Neuronal stem cell (in vitro differentiated cells): ENCODE measurements around the gene CBFA2T3.

Source experiments
- DNase-seq: peaks from one replicate; pipeline ENCODE4 v3.0.0-alpha.2; 2013; ENCODE audit warnings: low spot score
- H2AFZ ChIP-seq: one replicate; pipeline ENCODE4 v1.6.1; 2013; ENCODE audit warnings: mild to moderate bottlenecking, low read length, inconsistent platforms
- H2AK5ac ChIP-seq: 2 replicates; pipeline ENCODE4 v1.6.1; 2013; ENCODE audit warnings: low read depth, mild to moderate bottlenecking, inconsistent platforms, low read length, moderate library complexity, mixed read lengths
- H2BK120ac ChIP-seq: 2 replicates; pipeline ENCODE4 v1.6.1; 2013; ENCODE audit warnings: low read depth, mild to moderate bottlenecking, inconsistent platforms, low read length, moderate library complexity, mixed read lengths
- H2BK12ac ChIP-seq: one replicate; pipeline ENCODE4 v1.6.1; 2013; ENCODE audit warnings: low read length, inconsistent platforms
- H2BK15ac ChIP-seq: 2 replicates; pipeline ENCODE4 v1.6.1; 2013; ENCODE audit warnings: mild to moderate bottlenecking, low read length, inconsistent platforms, mixed read lengths
- H2BK5ac ChIP-seq: one replicate; pipeline ENCODE4 v1.6.1; 2013; ENCODE audit warnings: inconsistent platforms, mild to moderate bottlenecking, low read length, moderate library complexity
- H3K14ac ChIP-seq: one replicate; pipeline ENCODE4 v1.6.1; 2013; ENCODE audit warnings: low read length, inconsistent platforms
- H3K18ac ChIP-seq: 2 replicates; pipeline ENCODE4 v1.6.1; 2013; ENCODE audit warnings: low read length, inconsistent platforms
- H3K23ac ChIP-seq: 2 replicates; pipeline ENCODE4 v1.6.1; 2013; ENCODE audit warnings: low read depth, mild to moderate bottlenecking, mixed read lengths, low read length, inconsistent platforms; ENCODE audit not compliant: poor library complexity
- H3K27ac ChIP-seq: replicated peaks from 3 replicates; pipeline ENCODE4 v1.5.1; 2013; ENCODE audit warnings: low read length, inconsistent platforms
- H3K27me3 ChIP-seq, 3 experiments: 2 replicates each; pipeline ENCODE4 v1.6.1; 2013; ENCODE audit warnings: low read length in 3 of 3, mild to moderate bottlenecking in 2 of 3, inconsistent platforms in 1 of 3, low read depth in 1 of 3, mixed read lengths in 1 of 3, moderate library complexity in 1 of 3; ENCODE audit not compliant: control insufficient read depth in 3 of 3, insufficient read depth in 3 of 3
- H3K36me3 ChIP-seq, 2 donors: replicated peaks in 1 of 2; 2 replicates each; pipeline ENCODE4 v1.6.1; 2013; ENCODE audit warnings: low read length in 2 of 2; ENCODE audit not compliant: control insufficient read depth in 2 of 2, insufficient read depth in 2 of 2
- H3K4ac ChIP-seq: 2 replicates; pipeline ENCODE4 v1.6.1; 2013; ENCODE audit warnings: inconsistent platforms, mild to moderate bottlenecking, low read length, moderate library complexity
- H3K4me1 ChIP-seq, 2 donors: 1 replicate in 1 of 2; 2 replicates in 1 of 2; pipeline ENCODE4 v1.6.1; 2013; ENCODE audit warnings: low read length in 2 of 2, low read depth in 1 of 2; ENCODE audit not compliant: control insufficient read depth in 2 of 2, insufficient read depth in 1 of 2
- H3K4me2 ChIP-seq: one replicate; pipeline ENCODE4 v1.6.1; 2013; ENCODE audit warnings: mild to moderate bottlenecking, low read length, inconsistent platforms; ENCODE audit not compliant: insufficient read depth, poor library complexity, severe bottlenecking
- H3K4me3 ChIP-seq, 2 donors: 2 replicates each; pipeline ENCODE4 v1.5.1; 2013; ENCODE audit warnings: low read length in 2 of 2, mild to moderate bottlenecking in 2 of 2, inconsistent platforms in 1 of 2, moderate library complexity in 1 of 2
- H3K79me1 ChIP-seq: one replicate; pipeline ENCODE4 v1.6.1; 2013; ENCODE audit warnings: low read depth, mild to moderate bottlenecking, inconsistent platforms, low read length, moderate library complexity
- H3K9ac ChIP-seq: one replicate; pipeline ENCODE4 v1.6.1; 2013; ENCODE audit warnings: mild to moderate bottlenecking, low read depth, low read length, inconsistent platforms; ENCODE audit not compliant: poor library complexity
- H3K9me3 ChIP-seq, 2 donors: replicated peaks in 1 of 2; 2 replicates each; pipeline versions ENCODE3 to v1.6.1; 2013; ENCODE audit warnings: low read length in 2 of 2, mild to moderate bottlenecking in 2 of 2, inconsistent platforms in 1 of 2, low read depth in 1 of 2, mixed read lengths in 1 of 2, moderate library complexity in 1 of 2; ENCODE audit not compliant: control insufficient read depth in 2 of 2, insufficient read depth in 1 of 2
- H4K8ac ChIP-seq: one replicate; pipeline ENCODE4 v1.6.1; 2013; ENCODE audit warnings: low read depth, mild to moderate bottlenecking, inconsistent platforms, low read length, moderate library complexity
- H4K91ac ChIP-seq: one replicate; pipeline ENCODE4 v1.6.1; 2013; ENCODE audit warnings: low read length, low read depth, mild to moderate bottlenecking, inconsistent platforms; ENCODE audit not compliant: poor library complexity
- WGBS, 2 donors: extraction: QIAGEN DNeasy Blood & Tissue Kit; methylation state at CpG; one replicate each; pipeline ENCODE4 v1.1.7; 2013; ENCODE audit warnings: missing lambda C conversion rate in 2 of 2, mixed read lengths in 1 of 2; ENCODE audit not compliant: insufficient read length in 2 of 2, insufficient replicate concordance in 1 of 2; ENCODE audit errors: extremely low coverage in 2 of 2; 5-methylcytosine and 5-hydroxymethylcytosine counted together

Gene CBFA2T3

GRCh38 chr16:88979353-88980015 is 2.5 kb upstream of the CBFA2T3 start:
- Histone ChIP-seq H3K4me3 (no peak overlapping the region), H3K14ac (no peak overlapping the region), H3K27me3 (peaks cover 0 to 49% (median 0%) of the 10 kb centered on the region in 3 experiments), H3K23ac (no peak overlapping the region), H3K9ac (no peak overlapping the region), H2BK12ac (no peak overlapping the region), H3K79me1 (no peaks in the 10 kb centered on the region), H4K91ac (no peak overlapping the region), H3K9me3 (no peaks in the 10 kb centered on the region), H3K36me3 (no peaks in the 10 kb centered on the region), H4K8ac (no peak overlapping the region), H3K18ac (no peak overlapping the region), H3K4ac (no peak overlapping the region), H2BK15ac (peak overlapping the region; percentile 58), H3K4me1 (no peaks in the 10 kb centered on the region), H2AK5ac (no peak overlapping the region), H3K27ac (no peak overlapping the region), H3K4me2 (no peak overlapping the region), H2BK5ac (no peak overlapping the region), H2AFZ (no peak overlapping the region), H2BK120ac (no peak overlapping the region)
- no peak for DNase-seq
- 100% methylated on average over 1 of the region's 3 CpGs for WGBS, 2 donors

- Histone ChIP-seq H3K4me1 (no peaks in the 10 kb centered on the region), H3K36me3 (no peaks in the 10 kb centered on the region), H3K4me2 (no peak overlapping the region), H3K9me3 (no peaks in the 10 kb centered on the region), H2AFZ (no peak overlapping the region), H2BK15ac (peak overlapping the region; percentile 58), H2BK12ac (no peak overlapping the region), H3K4me3 (peak overlapping the region in 1 of 2 donors; percentile 20), H2BK5ac (no peak overlapping the region), H2BK120ac (no peak overlapping the region), H2AK5ac (peak overlapping the region; percentile 10), H4K8ac (no peak overlapping the region), H3K9ac (peak overlapping the region; percentile 30), H3K14ac (no peak overlapping the region), H4K91ac (no peak overlapping the region), H3K27me3 (peaks cover 0 to 51% (median 0%) of the 10 kb centered on the region in 3 experiments), H3K4ac (no peak overlapping the region), H3K18ac (peak overlapping the region; percentile 44), H3K79me1 (no peaks in the 10 kb centered on the region), H3K27ac (no peak overlapping the region), H3K23ac (no peak overlapping the region)
- no peak for DNase-seq
- WGBS, 2 donors: no CpG with 5 or more reads among the region's 21 CpGs
Measured at GRCh38 chr16:88978608-88979346, 1.8 kb upstream of the CBFA2T3 start.

- Histone ChIP-seq H3K9me3 (no peaks in the 10 kb centered on the region), H3K9ac (peak overlapping the region; percentile 30), H2BK15ac (no peak overlapping the region), H3K14ac (no peak overlapping the region), H3K4me2 (no peak overlapping the region), H3K18ac (peak overlapping the region; percentile 44), H3K4ac (no peak overlapping the region), H3K27ac (no peak overlapping the region), H2AFZ (no peak overlapping the region), H2BK120ac (no peak overlapping the region), H4K8ac (no peak overlapping the region), H2BK12ac (no peak overlapping the region), H3K23ac (no peak overlapping the region), H3K4me3 (peak overlapping the region in 1 of 2 donors; percentile 20), H4K91ac (no peak overlapping the region), H3K27me3 (peaks cover 0 to 51% (median 0%) of the 10 kb centered on the region in 3 experiments), H3K36me3 (no peaks in the 10 kb centered on the region), H2AK5ac (peak overlapping the region; percentile 70), H3K79me1 (no peaks in the 10 kb centered on the region), H3K4me1 (no peaks in the 10 kb centered on the region), H2BK5ac (no peak overlapping the region)
- no peak for DNase-seq
- WGBS, 2 donors: no CpG with 5 or more reads among the region's 27 CpGs
Measured at GRCh38 chr16:88977812-88978607, 1.0 kb upstream of the CBFA2T3 start.
